NCI-H1436 (cell line): Measurements from ENCODE around the gene PFKFB4.
"Not testable (repeated sequence)": the region's sequence is repeated elsewhere in the genome, so short reads cannot be mapped to it uniquely, and the experiment has no call there.

Experiments
- DNase-seq: peaks from one replicate; lab custom pipeline; 2025; lab: John Stamatoyannopoulos, UW

Gene PFKFB4

GRCh38 chr3:48558493-48559134 is 2.0 kb upstream of the PFKFB4 start:
- no peak for DNase-seq

- no peak for DNase-seq
Measured at GRCh38 chr3:48555949-48556795, 431 bp downstream of the PFKFB4 start.

- DNase-seq, result no peak
Measured at GRCh38 chr3:48555231-48555948, 1.2 kb downstream of the PFKFB4 start.

GRCh38 chr3:48553886-48554845 is 2.4 kb downstream of the PFKFB4 start:
- no peak for DNase-seq

- no peak for DNase-seq
Measured at GRCh38 chr3:48553361-48553760, 3.2 kb downstream of the PFKFB4 start.

- DNase-seq, result no peak
Measured at GRCh38 chr3:48552111-48552951, 4.3 kb downstream of the PFKFB4 start.

GRCh38 chr3:48551651-48552050 is 5.0 kb downstream of the PFKFB4 start:
- not testable (repeated sequence) for DNase-seq

GRCh38 chr3:48548729-48549705 is 7.6 kb downstream of the PFKFB4 start:
- DNase-seq, result no peak

- DNase-seq, result no peak
Measured at GRCh38 chr3:48548126-48548525, 8.5 kb downstream of the PFKFB4 start.

- no peak for DNase-seq
Measured at GRCh38 chr3:48546203-48546829, 10.3 kb downstream of the PFKFB4 start.

GRCh38 chr3:48544141-48544540 is 12.5 kb downstream of the PFKFB4 start:
- DNase-seq, result no peak

GRCh38 chr3:48543271-48543866 is 13.2 kb downstream of the PFKFB4 start:
- no peak for DNase-seq

- DNase-seq, result no peak
Measured at GRCh38 chr3:48538451-48538850, 18.2 kb downstream of the PFKFB4 start.

GRCh38 chr3:48536785-48537184 is 19.8 kb downstream of the PFKFB4 start:
- no peak for DNase-seq

- no peak for DNase-seq
Measured at GRCh38 chr3:48536116-48536515, 20.5 kb downstream of the PFKFB4 start.

- no peak for DNase-seq
Measured at GRCh38 chr3:48535578-48535977, 21.0 kb downstream of the PFKFB4 start.

GRCh38 chr3:48532977-48533337 is 23.6 kb downstream of the PFKFB4 start:
- DNase-seq, result no peak

- no peak for DNase-seq
Measured at GRCh38 chr3:48532271-48532976, 24.2 kb downstream of the PFKFB4 start.
